Hepatocyte (in vitro differentiated cells): Measurements from ENCODE around the gene UBE2QL1. TPM values are rescaled to one million over a fixed set of nuclear protein-coding genes. Genes with fewer than 3 reads are reported as not detected.

ENCODE experiments used
- DNase-seq: peaks from one replicate; pipeline ENCODE4 v3.0.0-alpha.2; 2016; ENCODE audit warnings: low spot score
- H2AFZ ChIP-seq: fragments of 200-600 bp; sonication (generic); 2 replicates; pipeline ENCODE4 v1.6.0; 2016; ENCODE audit warnings: antibody characterized with exemption, mild to moderate bottlenecking
- H3K27ac ChIP-seq: fragments of 200-600 bp; sonication (generic); 2 replicates; pipeline ENCODE4 v1.5.1; 2016; ENCODE audit warnings: mild to moderate bottlenecking
- H3K27me3 ChIP-seq: fragments of 200-600 bp; sonication (generic); 2 replicates; pipeline ENCODE4 v1.6.1; 2016
- H3K36me3 ChIP-seq: fragments of 200-600 bp; sonication (generic); replicated peaks from 2 replicates; pipeline ENCODE4 v1.5.1; 2016; ENCODE audit warnings: low read depth; ENCODE audit not compliant: insufficient read depth
- H3K4me1 ChIP-seq: fragments of 200-600 bp; sonication (generic); 2 replicates; pipeline ENCODE4 v1.5.1; 2016; ENCODE audit warnings: mild to moderate bottlenecking, moderate library complexity; ENCODE audit not compliant: insufficient read depth
- H3K4me2 ChIP-seq: fragments of 200-600 bp; sonication (generic); 2 replicates; pipeline ENCODE4 v1.6.0; 2016
- H3K4me3 ChIP-seq: fragments of 200-600 bp; sonication (generic); 2 replicates; pipeline ENCODE4 v1.5.1; 2016; ENCODE audit warnings: mild to moderate bottlenecking
- H3K79me2 ChIP-seq: fragments of 200-600 bp; sonication (generic); 2 replicates; pipeline ENCODE4 v1.6.0; 2017; ENCODE audit warnings: mild to moderate bottlenecking
- H3K9me2 ChIP-seq: fragments of 200-600 bp; sonication (generic); replicated peaks from 2 replicates; pipeline ENCODE4 v1.6.0; 2017; ENCODE audit warnings: mild to moderate bottlenecking; ENCODE audit not compliant: insufficient read depth
- H3K9me3 ChIP-seq: fragments of 200-600 bp; sonication (generic); 2 replicates; pipeline ENCODE4 v1.5.1; 2016; ENCODE audit warnings: low read depth, mild to moderate bottlenecking
- H4K20me1 ChIP-seq: fragments of 200-600 bp; sonication (generic); 2 replicates; pipeline ENCODE4 v1.6.0; 2016; ENCODE audit warnings: mild to moderate bottlenecking; ENCODE audit not compliant: insufficient read depth, poor library complexity, severe bottlenecking
- EZH2 ChIP-seq: fragments of 200-600 bp; sonication (generic); IDR thresholded peaks from 2 replicates; pipeline ENCODE4 v1.6.1; 2016; ENCODE audit warnings: antibody characterized with exemption, mild to moderate bottlenecking, borderline replicate concordance
- EZH2phosphoT487 ChIP-seq: fragments of 200-600 bp; sonication (generic); IDR thresholded peaks from one replicate; pipeline ENCODE4 v1.6.1; 2018; ENCODE audit warnings: antibody characterized with exemption, mild to moderate bottlenecking, low read depth, moderate library complexity; ENCODE audit not compliant: unreplicated experiment, severe bottlenecking
- WGBS: methylation state at CpG from one replicate; pipeline ENCODE4 v1.1.6; 2016; ENCODE audit warnings: low lambda C conversion rate; ENCODE audit errors: missing lambda C conversion rate; 5-methylcytosine and 5-hydroxymethylcytosine counted together
- polyA plus RNA-seq: library from polyadenylated mRNA; unstranded; fragments of >200 nt; fragmentation: Nextera tagmentation; extraction: Ambion mirVana; gene quantifications from 2 replicates; pipeline ENCODE4 v1.2.1, GENCODE V29; 2016
- total RNA-seq: library from RNA; depleted of rRNA; stranded (reverse); fragments of >200 nt; gene quantifications from 2 replicates; pipeline ENCODE4 v1.2.3, GENCODE V29; 2014
- TF ChIP-seq, protein P1 (sequence below): fragments of 200-600 bp; sonication (generic); IDR thresholded peaks from 2 replicates; pipeline ENCODE4 v1.5.1; 2016; ENCODE audit warnings: antibody characterized with exemption, mild to moderate bottlenecking; ENCODE audit not compliant: poor library complexity

UBE2QL1 gene
- total and polyA plus RNA-seq, 2 experiments from 2014 or later: 0.17 TPM; not detected in 1

DNA sequence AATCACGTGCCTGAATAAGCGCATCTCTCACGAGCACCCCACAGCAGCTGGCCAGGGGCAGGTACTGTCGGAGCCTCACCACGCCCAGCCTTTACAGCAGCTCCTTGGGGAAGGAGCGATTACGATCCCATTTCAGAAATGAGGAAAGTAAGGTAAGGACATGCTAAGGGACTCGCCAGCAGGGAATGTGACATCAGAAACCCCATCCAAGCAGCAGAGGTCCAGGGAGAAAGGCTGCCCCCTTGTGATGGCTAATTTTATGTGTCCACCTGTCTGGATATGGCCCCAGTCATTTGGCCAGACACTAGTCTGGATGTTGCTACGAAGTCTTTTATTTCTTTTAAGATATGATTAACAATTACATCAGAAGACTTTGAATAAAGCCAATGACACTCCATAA is 77.3 kb downstream of the UBE2QL1 start:
- H3K27ac ChIP-seq: no peak overlapping the region
- H3K4me2 ChIP-seq: no peak overlapping the region
- peaks cover 5% of the 10 kb centered on the region for H3K27me3 ChIP-seq
- DNase-seq: peak; percentile 58
- no peak overlapping the region for H2AFZ ChIP-seq
- no peak overlapping the region for H3K4me3 ChIP-seq
- no peaks in the 10 kb centered on the region for H4K20me1 ChIP-seq
- no peaks in the 10 kb centered on the region for H3K79me2 ChIP-seq
- H3K9me3 ChIP-seq: no peaks in the 10 kb centered on the region
- WGBS: 62% methylated on average over 9 of the region's 9 CpGs
- H3K36me3 ChIP-seq: no peaks in the 10 kb centered on the region
- TF ChIP-seq EZH2: no peak
- TF ChIP-seq, protein P1, sequence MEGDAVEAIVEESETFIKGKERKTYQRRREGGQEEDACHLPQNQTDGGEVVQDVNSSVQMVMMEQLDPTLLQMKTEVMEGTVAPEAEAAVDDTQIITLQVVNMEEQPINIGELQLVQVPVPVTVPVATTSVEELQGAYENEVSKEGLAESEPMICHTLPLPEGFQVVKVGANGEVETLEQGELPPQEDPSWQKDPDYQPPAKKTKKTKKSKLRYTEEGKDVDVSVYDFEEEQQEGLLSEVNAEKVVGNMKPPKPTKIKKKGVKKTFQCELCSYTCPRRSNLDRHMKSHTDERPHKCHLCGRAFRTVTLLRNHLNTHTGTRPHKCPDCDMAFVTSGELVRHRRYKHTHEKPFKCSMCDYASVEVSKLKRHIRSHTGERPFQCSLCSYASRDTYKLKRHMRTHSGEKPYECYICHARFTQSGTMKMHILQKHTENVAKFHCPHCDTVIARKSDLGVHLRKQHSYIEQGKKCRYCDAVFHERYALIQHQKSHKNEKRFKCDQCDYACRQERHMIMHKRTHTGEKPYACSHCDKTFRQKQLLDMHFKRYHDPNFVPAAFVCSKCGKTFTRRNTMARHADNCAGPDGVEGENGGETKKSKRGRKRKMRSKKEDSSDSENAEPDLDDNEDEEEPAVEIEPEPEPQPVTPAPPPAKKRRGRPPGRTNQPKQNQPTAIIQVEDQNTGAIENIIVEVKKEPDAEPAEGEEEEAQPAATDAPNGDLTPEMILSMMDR: peak; percentile 36
- TF ChIP-seq EZH2phosphoT487: no peak
- no peaks in the 10 kb centered on the region for H3K9me2 ChIP-seq
- H3K4me1 ChIP-seq: no peaks in the 10 kb centered on the region

DNA sequence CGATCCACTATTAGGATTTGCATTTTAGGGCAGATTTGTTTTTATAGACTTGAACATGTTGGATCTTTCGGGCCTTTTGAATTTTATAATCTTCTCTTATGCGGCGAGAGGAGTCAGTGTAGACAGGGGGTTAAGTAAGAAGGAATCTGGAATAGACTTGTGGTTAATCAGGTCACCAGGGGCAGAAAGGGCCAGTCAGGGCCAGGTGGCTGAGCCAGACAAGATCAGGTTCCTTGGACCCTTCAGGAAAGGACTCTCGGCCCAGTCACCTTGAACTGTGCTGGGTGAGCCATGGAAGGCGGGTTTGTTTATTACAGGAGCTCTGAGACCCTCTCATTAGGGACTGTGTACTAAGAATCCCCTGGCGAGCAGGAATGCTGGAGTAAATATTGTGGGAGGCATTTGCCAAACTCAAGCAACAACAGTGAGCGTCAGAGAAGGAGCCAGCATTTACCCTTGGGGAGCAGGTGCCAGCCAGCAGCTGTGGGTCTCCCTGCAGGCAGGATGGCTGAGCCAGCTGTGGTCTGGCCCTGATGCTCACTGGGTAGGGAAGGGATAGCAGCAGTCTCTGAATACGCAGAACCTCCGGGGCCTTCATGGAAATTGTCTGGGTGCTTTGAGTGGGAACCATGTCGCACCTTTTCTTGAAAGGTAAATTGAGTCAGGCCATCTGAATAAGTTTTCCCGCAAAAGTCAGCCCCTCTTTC is 79.2 kb downstream of the UBE2QL1 start:
- H3K9me3 ChIP-seq: no peaks in the 10 kb centered on the region
- no peak overlapping the region for H2AFZ ChIP-seq
- TF ChIP-seq EZH2: no peak
- TF ChIP-seq, protein P1: no peak
- no peak for TF ChIP-seq EZH2phosphoT487
- DNase-seq: no peak
- WGBS: 80% methylated on average over 12 of the region's 12 CpGs
- H3K4me2 ChIP-seq: no peak overlapping the region
- H3K27me3 ChIP-seq: no peaks in the 10 kb centered on the region
- no peaks in the 10 kb centered on the region for H4K20me1 ChIP-seq
- no peaks in the 10 kb centered on the region for H3K9me2 ChIP-seq
- no peaks in the 10 kb centered on the region for H3K79me2 ChIP-seq
- no peak overlapping the region for H3K27ac ChIP-seq
- H3K4me1 ChIP-seq: no peaks in the 10 kb centered on the region
- H3K4me3 ChIP-seq: no peak overlapping the region
- no peaks in the 10 kb centered on the region for H3K36me3 ChIP-seq

DNA sequence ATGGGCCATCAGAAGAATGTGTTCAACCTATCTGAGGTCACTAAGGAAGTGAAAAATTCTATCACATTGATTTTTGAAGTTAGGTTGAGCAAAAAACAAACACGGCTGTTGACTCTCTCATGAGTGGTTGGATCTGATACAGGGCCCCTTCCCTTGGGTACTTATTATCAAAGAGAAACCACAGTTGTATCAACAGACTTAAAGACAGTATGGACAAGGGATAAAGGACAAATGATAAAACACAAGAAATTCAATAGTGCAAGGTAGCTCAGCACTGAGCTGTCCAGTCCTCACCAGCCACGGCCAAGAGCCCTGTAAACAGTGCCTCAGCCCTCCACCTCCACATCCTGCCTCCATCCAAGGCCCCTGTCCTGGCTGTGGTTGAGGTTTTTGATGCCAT is 86.9 kb downstream of the UBE2QL1 start:
- H3K4me2 ChIP-seq: no peak overlapping the region
- H3K27ac ChIP-seq: no peak overlapping the region

More for the DNA sequence above, 86.9 kb downstream of the UBE2QL1 start:
- 69% methylated on average over 2 of the region's 2 CpGs for WGBS
- TF ChIP-seq, protein P1: no peak
- TF ChIP-seq EZH2phosphoT487 (no peak), EZH2 (no peak)
- Histone ChIP-seq H3K4me3 (no peak overlapping the region), H3K79me2 (no peaks in the 10 kb centered on the region), H2AFZ (no peak overlapping the region), H3K36me3 (no peaks in the 10 kb centered on the region), H3K4me1 (no peaks in the 10 kb centered on the region), H3K9me3 (no peaks in the 10 kb centered on the region), H3K27me3 (peaks cover 5% of the 10 kb centered on the region), H3K9me2 (no peaks in the 10 kb centered on the region), H4K20me1 (no peaks in the 10 kb centered on the region)
- DNase-seq: no peak
